ELF-1 (cell line): ENCODE data around the gene RBM34.
"Not testable (repeated sequence)": the region's sequence is repeated elsewhere in the genome, so short reads cannot be mapped to it uniquely, and the experiment has no call there.

Experiments
- DNase-seq: peaks from one replicate; pipeline ENCODE4 v3.0.0-alpha.2; 2016; ENCODE audit warnings: low read depth, low spot score

Gene RBM34

GRCh38 chr1:235160957-235161684, at the start of gene RBM34:
TSS of gene RBM34 (minus strand) at chr1:235161250. CDS start at chr1:235161226, 24 bp downstream.
- peak; percentile 96 for DNase-seq

GRCh38 chr1:235207209-235207565, 46.1 kb upstream of the RBM34 start:
- no peak for DNase-seq

- no peak for DNase-seq
Observed at GRCh38 chr1:235206533-235207208, 45.6 kb upstream of the RBM34 start.

- no peak for DNase-seq
Observed at GRCh38 chr1:235205687-235206086, 44.6 kb upstream of the RBM34 start.

GRCh38 chr1:235203428-235203827, 42.4 kb upstream of the RBM34 start:
- DNase-seq, result no peak

- not testable (repeated sequence) for DNase-seq
Observed at GRCh38 chr1:235202447-235202846, 41.4 kb upstream of the RBM34 start.

GRCh38 chr1:235199441-235199840, 38.4 kb upstream of the RBM34 start:
- peak; percentile 40 for DNase-seq

- no peak for DNase-seq
Observed at GRCh38 chr1:235190431-235190830, 29.4 kb upstream of the RBM34 start.

GRCh38 chr1:235187316-235187715, 26.3 kb upstream of the RBM34 start:
- no peak for DNase-seq

- DNase-seq, result no peak
Observed at GRCh38 chr1:235181561-235182245, 20.7 kb upstream of the RBM34 start.

- DNase-seq, result no peak
Observed at GRCh38 chr1:235180916-235181460, 19.9 kb upstream of the RBM34 start.

- DNase-seq, result no peak
Observed at GRCh38 chr1:235176486-235176885, 15.4 kb upstream of the RBM34 start.

GRCh38 chr1:235169986-235170385, 8.9 kb upstream of the RBM34 start:
- DNase-seq, result no peak

- DNase-seq, result no peak
Observed at GRCh38 chr1:235168375-235168774, 7.3 kb upstream of the RBM34 start.

- no peak for DNase-seq
Observed at GRCh38 chr1:235161685-235162327, 756 bp upstream of the RBM34 start.

GRCh38 chr1:235160383-235160956, 580 bp downstream of the RBM34 start:
- no peak for DNase-seq

GRCh38 chr1:235159930-235160329, 1.1 kb downstream of the RBM34 start:
- peak; percentile 13 for DNase-seq

GRCh38 chr1:235159284-235159683, 1.8 kb downstream of the RBM34 start:
- DNase-seq, result not testable (repeated sequence)

- DNase-seq, result no peak
Observed at GRCh38 chr1:235158680-235159079, 2.4 kb downstream of the RBM34 start.

GRCh38 chr1:235157150-235157549, 3.9 kb downstream of the RBM34 start:
- DNase-seq, result no peak

- DNase-seq, result no peak
Observed at GRCh38 chr1:235156740-235157139, 4.3 kb downstream of the RBM34 start.

GRCh38 chr1:235156265-235156664, 4.8 kb downstream of the RBM34 start:
- DNase-seq, result no peak
